Measurements from ENCODE around the gene SCT.

SCT gene

GRCh38 chr11:621838-622237 lies 5.1 kb downstream of the SCT start:
- no peak for DNase-seq

DNA sequence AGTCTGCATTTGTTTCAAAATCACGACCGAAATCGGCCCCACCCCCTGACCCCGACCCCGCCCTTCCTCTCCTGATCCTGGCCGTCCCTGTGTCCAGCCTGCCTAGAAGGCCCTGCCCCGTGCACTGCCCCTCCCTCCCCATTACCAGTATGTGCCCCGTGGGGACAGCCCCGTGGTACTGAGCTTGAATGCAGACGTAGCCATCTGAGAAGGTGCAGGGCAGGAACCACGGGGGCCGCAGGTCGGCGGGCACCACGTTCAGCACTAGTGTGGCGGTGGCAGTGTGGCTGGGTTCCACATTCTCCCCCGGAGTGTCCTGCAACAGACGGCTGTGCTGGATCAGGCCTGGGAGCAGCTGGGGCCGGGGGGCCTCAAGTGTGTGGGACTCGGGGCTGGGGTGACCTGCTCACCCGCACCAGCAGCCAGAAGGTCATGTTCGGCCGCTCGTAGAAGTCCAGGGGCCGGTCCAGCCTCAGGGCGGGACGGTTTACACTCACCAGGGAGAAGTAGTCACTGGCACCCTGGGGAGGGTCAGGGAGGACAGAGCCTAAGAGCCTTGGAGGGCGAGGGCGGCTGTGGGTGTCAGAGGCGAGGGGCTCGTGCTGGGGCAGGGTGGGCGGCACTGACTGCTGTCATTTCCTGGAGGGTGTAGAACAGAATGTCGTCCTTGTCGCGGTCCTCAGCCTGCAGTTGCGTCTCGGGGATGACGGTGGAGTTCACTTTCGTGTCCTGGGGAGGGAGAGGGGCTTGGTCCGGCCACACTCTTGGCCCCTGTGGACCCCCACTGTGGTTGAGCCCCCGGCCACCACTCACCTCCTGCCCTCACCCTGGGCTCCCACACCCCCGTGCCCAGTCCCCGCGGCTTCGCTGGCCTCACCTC lies 5.8 kb downstream of the SCT start:
- DNase-seq: no peak

DNA sequence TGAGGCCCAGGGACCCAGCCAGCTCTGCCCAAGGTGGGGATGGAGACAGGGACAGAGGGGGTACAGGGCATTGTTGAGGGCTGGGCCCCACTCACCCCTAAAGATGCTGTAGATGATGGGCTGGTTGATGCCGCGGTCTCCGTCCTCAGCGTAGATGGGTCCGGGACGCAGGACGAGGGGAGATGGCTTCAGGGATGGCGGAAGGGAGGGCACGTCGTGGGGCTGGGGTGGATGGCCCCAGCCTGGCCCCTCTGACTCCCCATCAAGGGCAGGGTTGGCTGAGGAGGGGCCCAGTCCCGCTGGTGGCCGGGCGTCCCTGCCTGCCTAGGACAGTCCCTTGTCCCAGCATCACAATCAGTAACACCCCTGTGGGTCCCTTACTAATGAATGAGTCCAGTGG lies 6.8 kb downstream of the SCT start:
- no peak for DNase-seq

- DNase-seq: no peak
These were observed 7.3 kb downstream of the SCT start for GRCh38 chr11:619628-620050.

- DNase-seq: no peak
These were observed 7.9 kb downstream of the SCT start for GRCh38 chr11:618856-619627.

DNA sequence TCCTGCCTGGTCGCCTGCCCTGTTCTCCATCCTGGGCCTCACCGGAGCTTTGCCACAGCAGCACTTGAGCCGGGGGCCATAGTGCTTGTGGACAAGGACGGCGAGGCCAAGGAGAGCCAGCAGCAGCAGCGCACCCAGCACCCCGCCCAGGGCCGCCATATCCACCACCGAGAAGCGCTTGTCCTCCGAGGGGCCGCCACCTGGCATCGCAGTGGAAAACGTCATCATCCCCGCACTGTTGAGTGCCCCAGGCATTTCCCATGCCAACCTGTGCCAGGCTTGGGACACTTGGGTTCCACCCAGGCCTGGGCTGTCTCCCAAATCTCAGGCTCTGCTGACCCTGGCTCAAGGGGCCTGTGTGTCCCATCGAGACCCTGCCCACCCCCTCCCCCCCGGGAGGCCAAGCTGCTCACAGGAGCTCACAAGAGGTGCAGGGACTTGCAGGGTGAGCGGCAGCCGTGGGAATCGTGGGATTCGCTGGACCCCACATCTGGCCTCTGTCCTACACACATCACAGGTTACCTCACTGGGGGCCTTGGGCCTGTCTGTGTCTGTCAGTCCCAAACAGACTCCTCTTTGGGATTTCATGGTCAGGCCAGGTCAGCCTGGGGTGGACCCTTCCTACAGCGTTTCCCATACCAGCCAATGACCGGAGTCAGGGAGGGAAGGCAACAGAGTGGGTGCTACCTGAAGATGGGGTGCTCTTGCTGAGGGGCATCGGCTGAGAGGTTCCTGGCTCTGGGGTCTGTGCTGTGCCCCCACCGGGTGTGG lies 8.9 kb downstream of the SCT start:
- no peak for DNase-seq

DNA sequence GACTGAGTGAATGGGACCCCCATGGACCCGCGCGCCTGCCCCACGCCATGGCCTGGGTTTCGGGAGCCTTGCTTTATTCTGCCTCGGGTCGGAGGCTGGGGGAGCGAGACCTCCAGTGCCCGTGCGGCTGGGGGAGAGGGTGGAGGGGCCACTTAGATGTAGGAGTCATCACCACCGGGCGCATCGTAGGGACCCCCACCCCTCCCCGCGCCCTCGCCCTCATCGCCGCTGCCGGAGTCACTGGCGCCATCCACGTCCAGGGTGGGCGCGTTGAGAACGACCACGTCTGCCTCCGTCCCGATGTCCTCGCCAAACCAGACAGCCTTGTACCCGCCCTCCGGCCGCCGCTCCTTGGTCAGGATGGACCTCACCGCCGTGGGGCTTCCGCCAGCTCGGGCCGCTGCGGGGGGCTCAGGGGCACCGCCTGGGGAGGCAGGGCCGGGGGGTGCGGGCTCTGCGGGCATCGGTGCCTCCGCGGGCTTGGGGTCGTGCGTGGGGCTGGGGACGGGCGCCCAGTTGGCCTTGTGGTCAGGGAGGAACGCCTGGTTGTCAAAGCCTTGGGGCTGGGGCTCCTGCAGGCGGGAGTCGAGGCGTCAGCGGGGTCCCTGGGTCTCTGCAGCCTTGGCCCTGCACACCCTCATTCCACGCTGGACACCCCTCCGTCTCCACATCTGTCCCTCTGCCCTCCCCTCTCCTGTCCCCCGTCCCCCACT lies 9.6 kb downstream of the SCT start:
- DNase-seq: no peak

DNA sequence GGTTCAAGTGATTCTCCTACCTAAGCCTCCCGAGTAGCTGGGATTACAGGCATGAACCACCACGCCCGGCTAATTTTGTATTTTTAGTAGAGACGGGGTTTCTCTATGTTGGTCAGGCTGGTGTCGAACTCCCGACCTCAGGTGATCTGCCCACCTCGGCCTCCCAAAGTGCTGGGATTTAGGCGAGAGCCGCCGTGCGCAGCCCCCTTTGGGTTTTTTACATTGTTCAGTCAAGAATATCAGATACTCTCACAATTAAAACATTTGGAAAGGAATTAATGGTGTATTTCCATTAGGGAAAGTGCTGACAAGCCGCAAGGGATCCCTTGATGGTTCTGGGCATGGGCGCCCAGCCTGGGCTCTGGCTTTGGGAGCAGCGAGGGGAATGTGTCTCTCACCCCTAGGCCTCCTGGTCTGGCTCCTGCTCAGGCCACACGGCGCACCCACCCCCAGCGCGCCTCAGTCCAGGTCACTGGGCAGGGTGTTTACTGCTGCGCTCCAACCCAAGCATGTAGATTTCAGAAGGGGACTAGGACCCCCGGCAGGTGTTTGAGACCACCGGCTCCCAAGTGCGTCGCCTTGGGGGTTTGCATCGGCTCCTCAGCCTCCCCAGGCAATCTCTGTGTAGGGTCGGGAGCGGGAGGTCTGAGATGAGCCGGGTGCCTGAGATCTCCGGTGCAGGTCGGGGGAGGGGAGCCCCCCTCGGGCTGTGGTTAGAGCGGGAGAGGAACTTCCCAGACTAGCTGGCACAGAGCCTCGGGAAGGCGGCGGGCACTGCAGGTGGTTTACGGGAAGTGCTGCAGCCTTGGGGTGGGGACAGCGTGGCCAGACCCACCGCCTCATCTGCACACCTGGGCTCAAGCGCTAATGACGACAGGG lies 10.4 kb downstream of the SCT start:
- DNase-seq: no peak

GRCh38 chr11:615504-616319 lies 11.3 kb downstream of the SCT start, which contains the start of gene IRF7:
Gene IRF7 (minus strand): TSS chr11:615950. CDS start chr11:615364, 586 bp downstream.
- DNase-seq: peak; percentile 40 to 90 (median 62)

GRCh38 chr11:614623-615503 lies 12.1 kb downstream of the SCT start:
- DNase-seq: no peak

DNA sequence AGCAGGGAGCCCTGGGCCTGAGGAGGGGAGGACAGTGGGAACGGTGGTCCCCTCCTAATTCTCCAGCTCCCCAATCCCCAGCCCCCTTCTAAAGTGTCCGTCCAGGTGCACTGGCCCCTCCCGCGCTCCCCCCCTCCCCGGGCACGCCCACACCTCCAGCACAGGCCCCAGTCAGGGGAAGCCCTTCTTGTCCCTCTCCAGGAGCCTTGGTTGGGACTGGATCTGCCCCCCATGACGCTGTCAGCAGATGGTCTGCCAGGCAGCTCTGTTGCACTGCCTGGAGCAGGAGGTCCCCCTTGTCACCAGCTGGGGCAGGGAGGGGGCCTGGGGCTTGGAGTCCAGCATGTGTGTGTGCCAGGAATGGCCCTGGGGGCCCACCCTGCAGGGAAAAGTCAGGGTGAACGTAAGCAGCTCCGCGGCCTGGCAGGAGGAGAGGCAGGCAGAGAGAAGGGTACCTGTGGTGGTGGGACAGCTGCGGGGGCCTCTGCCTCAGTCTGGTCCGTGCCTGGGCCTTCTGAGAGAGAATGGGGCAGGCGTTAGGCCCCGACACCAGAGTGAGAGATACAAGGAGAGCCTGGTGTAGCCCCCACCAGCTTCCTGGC lies 12.9 kb downstream of the SCT start:
- DNase-seq: no peak

DNA sequence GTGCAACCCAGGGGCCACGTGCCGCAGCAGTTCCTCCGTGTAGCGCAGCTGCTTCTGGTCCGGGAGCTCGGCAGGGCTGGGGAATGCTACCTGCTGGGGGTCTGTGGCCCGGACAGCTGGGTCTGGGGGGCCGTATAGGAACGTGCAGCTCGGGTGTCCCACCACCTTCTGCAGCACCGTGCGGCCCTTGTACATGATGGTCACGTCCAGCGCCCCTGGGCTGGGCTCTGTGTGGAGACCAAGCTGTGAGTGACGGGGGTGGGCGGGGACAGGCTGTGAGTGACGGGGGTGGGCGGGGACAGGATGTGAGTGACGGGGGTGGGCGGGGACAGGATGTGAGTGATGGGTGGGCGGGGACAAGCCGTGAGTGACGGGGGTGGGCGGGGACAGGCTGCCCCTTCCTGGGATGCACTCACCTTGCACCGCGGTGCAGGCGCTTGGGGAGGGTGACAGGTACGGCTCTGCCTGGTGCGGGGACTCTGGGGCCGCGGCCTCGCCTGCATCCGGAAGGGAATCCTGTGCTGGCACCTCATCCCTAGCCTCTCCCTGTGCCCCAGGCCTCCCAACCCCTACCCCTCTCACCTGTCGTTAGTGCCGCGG lies 13.5 kb downstream of the SCT start:
- peak; percentile 36 to 89 (median 67) for DNase-seq

GRCh38 chr11:612961-613300 lies 14.1 kb downstream of the SCT start:
- no peak for DNase-seq

DNA sequence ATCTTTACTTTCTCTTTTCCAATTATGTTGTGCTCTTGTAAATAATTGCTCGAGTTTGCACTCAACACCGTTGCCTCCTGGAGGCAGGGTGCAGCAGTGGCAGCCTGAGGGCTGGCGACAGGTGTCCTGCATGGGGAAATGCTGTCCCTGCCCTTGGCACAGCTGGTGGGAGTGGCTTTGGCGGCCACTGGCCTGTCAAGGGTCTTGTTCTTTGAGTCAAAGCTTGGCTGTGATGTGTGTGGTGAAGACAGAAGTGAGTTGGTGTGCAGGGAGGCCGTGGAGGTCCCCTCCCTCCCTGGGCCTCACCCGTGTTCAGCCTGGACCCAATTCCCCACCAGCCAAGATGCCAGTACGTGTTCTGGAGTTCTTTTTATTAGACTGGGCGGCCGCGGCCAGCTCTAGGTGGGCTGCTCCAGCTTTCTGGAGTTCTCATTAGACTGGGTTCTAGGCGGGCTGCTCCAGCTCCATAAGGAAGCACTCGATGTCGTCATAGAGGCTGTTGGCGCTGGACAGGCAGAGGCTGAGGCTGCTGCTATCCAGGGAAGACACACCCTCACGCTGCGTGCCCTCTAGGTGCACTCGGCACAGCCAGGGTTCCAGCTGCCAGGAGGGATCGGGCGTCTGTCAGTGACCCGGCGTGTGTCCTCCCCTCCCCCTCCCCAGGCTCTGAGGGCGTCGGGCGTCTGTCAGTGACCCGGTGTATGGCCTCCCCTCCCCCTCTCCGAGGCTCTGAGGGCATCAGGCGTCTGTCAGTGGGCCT lies 14.6 kb downstream of the SCT start:
- no peak for DNase-seq

- DNase-seq: no peak
These were observed 15.7 kb downstream of the SCT start for GRCh38 chr11:611001-611996.

DNA sequence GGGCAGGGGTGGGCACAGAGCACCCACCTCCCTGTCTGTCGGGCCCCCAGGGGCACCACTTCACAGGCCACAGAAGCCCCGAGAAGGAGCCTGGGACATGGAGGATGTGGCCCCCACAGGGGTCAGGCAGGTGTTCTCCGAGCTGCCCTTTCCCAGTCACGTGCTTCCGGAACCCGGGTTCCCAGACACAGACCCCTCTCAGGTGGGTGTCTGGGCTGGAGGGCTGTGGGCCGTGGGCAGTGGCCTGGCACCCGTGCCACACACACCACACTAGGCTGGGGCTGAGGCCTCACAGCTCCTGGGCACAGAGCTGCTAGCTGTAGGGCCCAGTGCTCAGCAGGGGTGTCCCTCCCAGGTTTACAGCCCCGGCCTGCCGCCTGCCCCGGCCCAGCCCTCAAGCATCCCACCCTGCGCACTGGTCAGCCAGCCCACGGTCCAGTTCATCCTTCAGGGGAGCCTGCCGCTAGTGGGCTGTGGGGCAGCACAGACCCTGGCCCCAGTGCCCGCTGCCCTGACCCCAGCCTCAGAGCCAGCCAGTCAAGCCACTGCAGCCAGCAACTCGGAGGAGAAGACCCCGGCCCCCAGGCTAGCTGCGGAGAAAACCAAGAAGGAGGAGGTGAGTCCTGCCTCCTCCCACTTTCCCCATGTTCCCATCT lies 16.7 kb downstream of the SCT start:
- DNase-seq: no peak

All from activated naive CD4-positive, alpha-beta T cell (primary cell).